GM12878 (cell line): Measurements from ENCODE around the gene METTL1. TPM values are rescaled to one million over a fixed set of nuclear protein-coding genes. Genes with fewer than 3 reads are reported as not detected.

Experiments
- ATAC-seq: fragments of 200-7000 bp; cut with Tn5 transposase; 3 replicates; pipeline ENCODE4 v1.9.1; 2020; ENCODE audit warnings: mild to moderate bottlenecking, moderate library complexity
- BruUV-seq: library from RNA; stranded (reverse); fragments of 400-500 nt; replicated peaks from 2 replicates; lab custom pipeline; 2021; lab: Mats Ljungman, UMichigan
- CTCF ChIA-PET: fragments of 300-600 bp; sonication (Branson Sonifier 250); formaldehyde crosslinking; extraction: SDS; loops from one replicate; lab custom pipeline; 2021; ENCODE audit warnings: inconsistent platforms; lab: Yijun Ruan, JAX
- POLR2A ChIA-PET: fragments of 350-600 bp; formaldehyde crosslinking; extraction: SDS; loops from one replicate; lab custom pipeline; 2021; ENCODE audit warnings: inconsistent platforms; lab: Charles Lee
- RAD21 ChIA-PET: fragments of 300-600 bp; sonication (Branson Sonifier 250); formaldehyde crosslinking; loops from one replicate; lab custom pipeline; 2023; ENCODE audit warnings: antibody characterized with exemption; ENCODE audit not compliant: unreplicated experiment; lab: Charles Lee
- SMC1A ChIA-PET: fragments of 300-600 bp; sonication (Branson Sonifier 250); formaldehyde crosslinking; loops from one replicate; lab custom pipeline; 2023; ENCODE audit not compliant: unreplicated experiment, uncharacterized antibody; lab: Charles Lee
- DNase-seq: peaks from one replicate; pipeline ENCODE4 v3.0.0-alpha.2; 2011; ENCODE audit warnings: low read depth, low spot score
- FAIRE-seq: peaks from 3 replicates; lab custom pipeline; 2011; peaks lifted over from hg19 to GRCh38; lab: Jason Lieb, UNC
- H2AFZ ChIP-seq: 2 replicates; pipeline ENCODE4 v1.6.0; 2011; ENCODE audit warnings: low read depth, low read length, control low read depth; ENCODE audit not compliant: control insufficient read depth
- H3K27ac ChIP-seq: 2 replicates; pipeline ENCODE4 v1.5.1; 2011; ENCODE audit warnings: control low read depth; ENCODE audit not compliant: control insufficient read depth, insufficient read depth
- H3K27me3 ChIP-seq, 2 experiments: replicated peaks in 1 of 2; 2 replicates each; pipeline versions ENCODE4 v1.6.0 to v1.6.1; 2011; ENCODE audit warnings: low read length in 1 of 2; ENCODE audit not compliant: control insufficient read depth in 2 of 2, insufficient read depth in 2 of 2
- H3K36me3 ChIP-seq, 2 experiments: 2 replicates each; pipeline ENCODE4 v1.5.1; 2011; ENCODE audit warnings: low read length in 1 of 2; ENCODE audit not compliant: control insufficient read depth in 2 of 2, insufficient read depth in 2 of 2
- H3K4me1 ChIP-seq: 2 replicates; pipeline ENCODE4 v1.6.1; 2011; ENCODE audit warnings: mild to moderate bottlenecking, low read length, moderate library complexity, mixed read lengths; ENCODE audit not compliant: control insufficient read depth, insufficient read depth
- H3K4me2 ChIP-seq: 2 replicates; pipeline ENCODE4 v1.6.0; 2011; ENCODE audit warnings: control low read depth; ENCODE audit not compliant: control insufficient read depth, insufficient read depth
- H3K4me3 ChIP-seq: fragments of 200-600 bp; sonication (generic); 2 replicates; pipeline ENCODE4 v1.5.1; 2016
- H3K79me2 ChIP-seq: 2 replicates; pipeline ENCODE4 v1.6.0; 2011; ENCODE audit warnings: low read length; ENCODE audit not compliant: control insufficient read depth, insufficient read depth
- H3K9ac ChIP-seq: 2 replicates; pipeline ENCODE4 v1.8.0; 2011; ENCODE audit warnings: low read length, control low read depth, mixed read lengths; ENCODE audit not compliant: control insufficient read depth, insufficient read depth
- H3K9me3 ChIP-seq: replicated peaks from 3 replicates; pipeline ENCODE4 v1.5.1; 2011; ENCODE audit warnings: mild to moderate bottlenecking, low read length; ENCODE audit not compliant: control insufficient read depth, insufficient read depth
- H4K20me1 ChIP-seq: 2 replicates; pipeline ENCODE4 v1.6.0; 2011; ENCODE audit not compliant: control insufficient read depth, insufficient read depth
- CHD1 ChIP-seq: IDR thresholded peaks from 2 replicates; pipeline ENCODE4 v1.6.1; 2012; ENCODE audit warnings: low read depth, low read length, improper control_type of control experiment
- STAT1 ChIP-seq: fragments of 450-650 bp; conservative IDR thresholded peaks from 2 replicates; pipeline ENCODE4 v1.6.1; 2014; ENCODE audit warnings: antibody characterized with exemption, mild to moderate bottlenecking
- YY1 ChIP-seq: IDR thresholded peaks from 2 replicates; pipeline ENCODE4 v1.6.1; 2011; ENCODE audit warnings: low read depth, mild to moderate bottlenecking, low read length
- ZBTB11 ChIP-seq: fragments of 450-650 bp; formaldehyde crosslinking; IDR thresholded peaks from 2 replicates; pipeline ENCODE4 v1.5.0; 2022; ENCODE audit warnings: mild to moderate bottlenecking, missing genetic modification characterization
- WGBS: methylation state at CpG from one replicate; pipeline ENCODE4 v1.1.6; 2016; ENCODE audit warnings: low lambda C conversion rate; ENCODE audit not compliant: insufficient replicate concordance, insufficient coverage; ENCODE audit errors: missing lambda C conversion rate; 5-methylcytosine and 5-hydroxymethylcytosine counted together
- in situ Hi-C: fragments of 300-500 bp; cut with MboI; formaldehyde crosslinking; loops from 9 replicates; pipeline ENCODE4 v1.14.3; 2018; ENCODE audit warnings: mixed read lengths
- intact Hi-C: fragments of 100-400 bp; cut with micrococcal nuclease; formaldehyde crosslinking; loops from one replicate; pipeline ENCODE4 v1.14.2; 2022; ENCODE audit not compliant: unreplicated experiment
- polyA plus RNA-seq, 11 experiments: library from polyadenylated mRNA; depleted of rRNA in 4 of 11; unstranded in 6 of 11; stranded (reverse) in 5 of 11; fragments of >200 nt; fragmentation: Nextera tagmentation in 4 of 11; fragmentation: Illumina TruSeq in 1 of 11; extraction: Ambion mirVana in 4 of 11; extraction: Trizol in 1 of 11; gene quantifications; 1 replicate in 1 of 11; 2 replicates in 10 of 11; pipeline versions ENCODE4 v1.2.1 to v1.2.3, GENCODE V29; 2011 to 2016; ENCODE audit warnings: inconsistent platforms in 2 of 11, missing spikeins in 2 of 11, low read depth in 1 of 11
- total RNA-seq, 4 experiments: library from RNA; depleted of rRNA in 3 of 4; stranded (reverse); fragments of >200 nt in 3 of 4; fragmentation: Illumina TruSeq in 1 of 4; extraction: Trizol in 1 of 4; gene quantifications; 2 replicates each; pipeline versions ENCODE4 v1.2.1 to v1.2.3, GENCODE V29; 2013 to 2021
- TF ChIP-seq, protein P1 (sequence below): IDR thresholded peaks from 2 replicates; pipeline ENCODE4 v1.6.1; 2012; ENCODE audit warnings: low read depth, low read length, improper control_type of control experiment
- TF ChIP-seq, protein P2 (sequence below): fragments of 450-650 bp; IDR thresholded peaks from 2 replicates; pipeline ENCODE4 v1.6.1; 2017; ENCODE audit warnings: mild to moderate bottlenecking

METTL1 gene
- total and polyA plus RNA-seq, 10 of the 15 experiments (the other 5 are each of a cell fraction or from before 2014, with no cell fraction given): 11.3 to 44.3 (median 30.6) TPM

GRCh38 chr12:57800965-57801364 lies 29.1 kb upstream of the METTL1 start:
- in situ Hi-C loops: no loop called here
- Histone ChIP-seq H3K79me2 (no peaks in the 10 kb centered on the region), H3K4me2 (no peak overlapping the region), H3K9me3 (no peaks in the 10 kb centered on the region), H3K36me3 (peaks cover 5 to 17% of the 10 kb centered on the region in 2 experiments), H3K27ac (no peak overlapping the region), H3K27me3 (no peaks in the 10 kb centered on the region), H3K4me3 (no peak overlapping the region), H3K4me1 (no peaks in the 10 kb centered on the region), H3K9ac (no peak overlapping the region), H2AFZ (no peak overlapping the region), H4K20me1 (no peaks in the 10 kb centered on the region)
- WGBS: 98% methylated on average over 3 of the region's 3 CpGs
- ChIA-PET POLR2A (no interaction called here), SMC1A (interaction anchor here (0.9 to 3.1 kb wide), 4 partner anchors 32 to 103 kb away, joined by 3 to 22 read pairs (median 9); no protein-coding TSS in a partner anchor), RAD21 (no interaction called here)
- no peak for FAIRE-seq
- BruUV-seq: no TSS peak
- intact Hi-C loops: no loop called here
- DNase-seq: no peak
- no peak for ATAC-seq
- TF ChIP-seq STAT1: no peak
- TF ChIP-seq ZBTB11 (CRISPR knock-in tag): no peak
- no peak for TF ChIP-seq CHD1
- TF ChIP-seq, protein P1, sequence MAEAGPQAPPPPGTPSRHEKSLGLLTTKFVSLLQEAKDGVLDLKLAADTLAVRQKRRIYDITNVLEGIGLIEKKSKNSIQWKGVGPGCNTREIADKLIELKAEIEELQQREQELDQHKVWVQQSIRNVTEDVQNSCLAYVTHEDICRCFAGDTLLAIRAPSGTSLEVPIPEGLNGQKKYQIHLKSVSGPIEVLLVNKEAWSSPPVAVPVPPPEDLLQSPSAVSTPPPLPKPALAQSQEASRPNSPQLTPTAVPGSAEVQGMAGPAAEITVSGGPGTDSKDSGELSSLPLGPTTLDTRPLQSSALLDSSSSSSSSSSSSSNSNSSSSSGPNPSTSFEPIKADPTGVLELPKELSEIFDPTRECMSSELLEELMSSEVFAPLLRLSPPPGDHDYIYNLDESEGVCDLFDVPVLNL: no peak
- no peak for TF ChIP-seq YY1
- TF ChIP-seq, protein P2, sequence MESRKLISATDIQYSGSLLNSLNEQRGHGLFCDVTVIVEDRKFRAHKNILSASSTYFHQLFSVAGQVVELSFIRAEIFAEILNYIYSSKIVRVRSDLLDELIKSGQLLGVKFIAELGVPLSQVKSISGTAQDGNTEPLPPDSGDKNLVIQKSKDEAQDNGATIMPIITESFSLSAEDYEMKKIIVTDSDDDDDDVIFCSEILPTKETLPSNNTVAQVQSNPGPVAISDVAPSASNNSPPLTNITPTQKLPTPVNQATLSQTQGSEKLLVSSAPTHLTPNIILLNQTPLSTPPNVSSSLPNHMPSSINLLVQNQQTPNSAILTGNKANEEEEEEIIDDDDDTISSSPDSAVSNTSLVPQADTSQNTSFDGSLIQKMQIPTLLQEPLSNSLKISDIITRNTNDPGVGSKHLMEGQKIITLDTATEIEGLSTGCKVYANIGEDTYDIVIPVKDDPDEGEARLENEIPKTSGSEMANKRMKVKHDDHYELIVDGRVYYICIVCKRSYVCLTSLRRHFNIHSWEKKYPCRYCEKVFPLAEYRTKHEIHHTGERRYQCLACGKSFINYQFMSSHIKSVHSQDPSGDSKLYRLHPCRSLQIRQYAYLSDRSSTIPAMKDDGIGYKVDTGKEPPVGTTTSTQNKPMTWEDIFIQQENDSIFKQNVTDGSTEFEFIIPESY: no peak
- TF ChIP-seq, all 136 proteins: peak for 0
- CTCF ChIA-PET: interaction anchor here (0.8 to 9.5 kb wide), 6 partner anchors 9 to 103 kb away, joined by 3 to 87 read pairs (median 3); no protein-coding TSS in a partner anchor
